Gastroesophageal sphincter (tissue), 3 donors: ENCODE data around the gene MTX2.

Experiments used
- CTCF ChIP-seq, 4 experiments: fragments of 200-600 bp in 2 of 4; fragments of 450-650 bp in 2 of 4; sonication (generic) in 1 of 4; IDR thresholded peaks; one replicate each; pipeline ENCODE4 v1.5.1; 2017 to 2019; ENCODE audit warnings: antibody characterized with exemption in 4 of 4, mild to moderate bottlenecking in 2 of 4, moderate library complexity in 2 of 4
- POLR2A ChIP-seq, 2 donors: fragments of 450-650 bp; IDR thresholded peaks; one replicate each; pipeline ENCODE4 v1.6.1; 2017; ENCODE audit warnings: antibody characterized with exemption in 2 of 2, mild to moderate bottlenecking in 2 of 2, moderate library complexity in 1 of 2

- TF ChIP-seq CTCF (IDR thresholded peaks at IDR 0.05) (no peak), POLR2A (IDR thresholded peaks at IDR 0.05) (no peak)
Observed at GRCh38 chr2:176321916-176322315, 52.7 kb downstream of the MTX2 start.
